Aorta (tissue), 4 donors: ENCODE data around the gene MYBPC2. TPM values are rescaled to one million over a fixed set of nuclear protein-coding genes. Genes with fewer than 3 reads are reported as not detected.

Experiments used
- polyA plus RNA-seq, 2 donors: library from polyadenylated mRNA; stranded (reverse); fragments of 200-250 nt; gene quantifications; one replicate each; pipeline ENCODE4 v1.2.3, GENCODE V29; 2013
- total RNA-seq, 2 donors: library from RNA; stranded (reverse); fragmentation: NEBNext Ultra II Directional; extraction: Animal tissue kit (Norgen Biotek cat#: 25700); gene quantifications; one replicate each; pipeline ENCODE4 v1.2.1, GENCODE V29; 2021
- donor health status: healthy with polysubstance abuse.
- donor health status: Bipolar disorder and iron deficiency.
- donor health status: DM: no; HTN: no; CAD: no.
- donor health status: DM: yes; HTN: yes; CAD: no.

The MYBPC2 gene
- total and polyA plus RNA-seq, 4 donors = 0.03 TPM; not detected in 3

Other genes with a start within 250 kb of the MYBPC2 start
- gene MYH14, start 229.3 kb upstream of the MYBPC2 start, total RNA-seq = 10 to 100 TPM in 1 of 2 donors, 1 to 10 TPM in 1; 5.9 to 11.8 TPM
- 10 to 100 TPM in 1 of 2 donors, 1 to 10 TPM in 1; 4.8 to 61.1 TPM for gene MYH14, start 229.3 kb upstream of the MYBPC2 start, polyA plus RNA-seq
- gene KCNC3, start 103.5 kb upstream of the MYBPC2 start, total RNA-seq = 1 to 10 TPM; 1.6 to 3.2 TPM
- gene KCNC3, start 103.5 kb upstream of the MYBPC2 start, polyA plus RNA-seq = under 1 TPM; 0.15 to 0.88 TPM
- 1 to 10 TPM in 1 of 2 donors, under 1 TPM in 1; 0.52 to 1.5 TPM for gene NAPSA, start 67.3 kb upstream of the MYBPC2 start, total RNA-seq
- 1 to 10 TPM; 1.1 to 1.6 TPM for gene NAPSA, start 67.3 kb upstream of the MYBPC2 start, polyA plus RNA-seq
- gene NR1H2, start 56.4 kb upstream of the MYBPC2 start, total RNA-seq = 10 to 100 TPM; 82.6 to 91.0 TPM
- gene NR1H2, start 56.4 kb upstream of the MYBPC2 start, polyA plus RNA-seq = 100 to 1,000 TPM in 1 of 2 donors, 10 to 100 TPM in 1; 53.5 to 126 TPM
- 10 to 100 TPM; 13.2 to 26.9 TPM for gene POLD1, start 48.5 kb upstream of the MYBPC2 start, total RNA-seq
- 10 to 100 TPM in 1 of 2 donors, 1 to 10 TPM in 1; 5.4 to 27.7 TPM for gene POLD1, start 48.5 kb upstream of the MYBPC2 start, polyA plus RNA-seq
- gene SPIB, start 14.0 kb upstream of the MYBPC2 start, total RNA-seq = under 1 TPM; 0.48 to 0.62 TPM
- 1 to 10 TPM in 1 of 2 donors, under 1 TPM in 1; 0.05 to 5.1 TPM for gene SPIB, start 14.0 kb upstream of the MYBPC2 start, polyA plus RNA-seq
- 10 to 100 TPM; 79.6 to 86.5 TPM for gene EMC10, start 43.6 kb downstream of the MYBPC2 start, total RNA-seq
- 100 to 1,000 TPM in 1 of 2 donors, 10 to 100 TPM in 1; 65.2 to 111 TPM for gene EMC10, start 43.6 kb downstream of the MYBPC2 start, polyA plus RNA-seq
- not detected for gene GARIN5A, start 44.0 kb downstream of the MYBPC2 start, total RNA-seq
- not detected for gene GARIN5A, start 44.0 kb downstream of the MYBPC2 start, polyA plus RNA-seq
- gene JOSD2, start 78.3 kb downstream of the MYBPC2 start, total RNA-seq = 10 to 100 TPM; 26.6 to 34.2 TPM
- 10 to 100 TPM; 40.2 to 76.1 TPM for gene JOSD2, start 78.3 kb downstream of the MYBPC2 start, polyA plus RNA-seq
- gene ASPDH, start 81.0 kb downstream of the MYBPC2 start, total RNA-seq = not detected
- gene ASPDH, start 81.0 kb downstream of the MYBPC2 start, polyA plus RNA-seq = 1 to 10 TPM in 1 of 2 donors, not detected in 1; 1.9 TPM
- 10 to 100 TPM in 1 of 2 donors, 1 to 10 TPM in 1; 5.7 to 12.2 TPM for gene LRRC4B, start 135.5 kb downstream of the MYBPC2 start, total RNA-seq
- 1 to 10 TPM in 1 of 2 donors, under 1 TPM in 1; 0.63 to 1.8 TPM for gene LRRC4B, start 135.5 kb downstream of the MYBPC2 start, polyA plus RNA-seq
- under 1 TPM; 0.45 to 0.55 TPM for gene SYT3, start 207.0 kb downstream of the MYBPC2 start, total RNA-seq
- not detected for gene SYT3, start 207.0 kb downstream of the MYBPC2 start, polyA plus RNA-seq
- not detected for gene C19orf81, start 216.6 kb downstream of the MYBPC2 start, total RNA-seq
- gene C19orf81, start 216.6 kb downstream of the MYBPC2 start, polyA plus RNA-seq = not detected